Effector memory CD4-positive, alpha-beta T cell (primary cell): ENCODE data around the gene CEP85.

Source experiments
- DNase-seq, 3 donors: peaks; one replicate each; pipeline ENCODE4 v3.0.0-alpha.2; 2020
- H3K27ac ChIP-seq: 2 replicates; pipeline ENCODE4 v1.7.0; 2013; ENCODE audit warnings: mild to moderate bottlenecking, low read length, moderate library complexity; ENCODE audit not compliant: insufficient read depth, poor library complexity, severe bottlenecking
- H3K27me3 ChIP-seq: replicated peaks from 2 replicates; pipeline ENCODE4 v1.7.0; 2013; ENCODE audit warnings: mild to moderate bottlenecking, low read length; ENCODE audit not compliant: insufficient read depth, control insufficient read depth, poor library complexity, severe bottlenecking
- H3K36me3 ChIP-seq: 2 replicates; pipeline ENCODE4 v1.7.0; 2013; ENCODE audit warnings: mild to moderate bottlenecking, low read length, moderate library complexity; ENCODE audit not compliant: control insufficient read depth, insufficient read depth
- H3K4me1 ChIP-seq: 2 replicates; pipeline ENCODE4 v1.7.0; 2013; ENCODE audit warnings: low read length, mild to moderate bottlenecking; ENCODE audit not compliant: control insufficient read depth, insufficient read depth, poor library complexity, severe bottlenecking
- H3K4me3 ChIP-seq: 2 replicates; pipeline ENCODE4 v1.7.0; 2013; ENCODE audit warnings: low read length, low read depth, mild to moderate bottlenecking; ENCODE audit not compliant: insufficient read depth, poor library complexity, severe bottlenecking
- H3K9me3 ChIP-seq: 2 replicates; pipeline ENCODE4 v1.7.0; 2013; ENCODE audit warnings: mild to moderate bottlenecking, low read length, moderate library complexity; ENCODE audit not compliant: control insufficient read depth

The CEP85 gene

GRCh38 chr1:26259005-26259404, 25.0 kb downstream of the CEP85 start:
- Histone ChIP-seq H3K4me1 (no peaks in the 10 kb centered on the region), H3K27ac (no peak overlapping the region), H3K9me3 (no peaks in the 10 kb centered on the region), H3K4me3 (no peak overlapping the region), H3K27me3 (no peaks in the 10 kb centered on the region), H3K36me3 (peaks cover 43% of the 10 kb centered on the region)
- no peak for DNase-seq

- DNase-seq, result no peak
- Histone ChIP-seq H3K27ac (no peak overlapping the region), H3K9me3 (no peaks in the 10 kb centered on the region), H3K36me3 (peaks cover 44% of the 10 kb centered on the region), H3K27me3 (no peaks in the 10 kb centered on the region), H3K4me1 (no peaks in the 10 kb centered on the region), H3K4me3 (no peak overlapping the region)
Measured at GRCh38 chr1:26259578-26259977, 25.6 kb downstream of the CEP85 start.

- H3K4me1 ChIP-seq, result no peaks in the 10 kb centered on the region
- H3K36me3 ChIP-seq, result peaks cover 32% of the 10 kb centered on the region
- no peak for DNase-seq
- H3K27ac ChIP-seq, result no peak overlapping the region
- H3K4me3 ChIP-seq, result no peak overlapping the region
- no peaks in the 10 kb centered on the region for H3K27me3 ChIP-seq
- no peaks in the 10 kb centered on the region for H3K9me3 ChIP-seq
Measured at GRCh38 chr1:26263212-26263611, 29.2 kb downstream of the CEP85 start.

- H3K36me3 ChIP-seq, result peaks cover 28% of the 10 kb centered on the region
- no peak for DNase-seq
- no peak overlapping the region for H3K27ac ChIP-seq
- no peaks in the 10 kb centered on the region for H3K9me3 ChIP-seq
- no peak overlapping the region for H3K4me3 ChIP-seq
- no peaks in the 10 kb centered on the region for H3K27me3 ChIP-seq
- H3K4me1 ChIP-seq, result no peaks in the 10 kb centered on the region
Measured at GRCh38 chr1:26265405-26265804, 31.4 kb downstream of the CEP85 start.

GRCh38 chr1:26268290-26269197, 34.5 kb downstream of the CEP85 start:
- Histone ChIP-seq H3K4me1 (no peaks in the 10 kb centered on the region), H3K27me3 (no peaks in the 10 kb centered on the region), H3K9me3 (no peaks in the 10 kb centered on the region), H3K4me3 (no peak overlapping the region), H3K27ac (no peak overlapping the region), H3K36me3 (peaks cover 32% of the 10 kb centered on the region)
- no peak for DNase-seq

GRCh38 chr1:26269198-26269550, 35.2 kb downstream of the CEP85 start:
- H3K4me1 ChIP-seq, result no peaks in the 10 kb centered on the region
- no peaks in the 10 kb centered on the region for H3K27me3 ChIP-seq
- H3K4me3 ChIP-seq, result no peak overlapping the region
- no peak for DNase-seq
- no peaks in the 10 kb centered on the region for H3K9me3 ChIP-seq
- H3K27ac ChIP-seq, result no peak overlapping the region
- H3K36me3 ChIP-seq, result peaks cover 27% of the 10 kb centered on the region

- H3K4me1 ChIP-seq, result peaks cover 44% of the 10 kb centered on the region
Measured at GRCh38 chr1:26274801-26275425, 40.9 kb downstream of the CEP85 start.

GRCh38 chr1:26275580-26276431, 41.8 kb downstream of the CEP85 start:
- Histone ChIP-seq H3K27ac (peak overlapping the region; percentile 94), H3K4me3 (no peak overlapping the region), H3K27me3 (no peaks in the 10 kb centered on the region), H3K36me3 (peaks cover 19% of the 10 kb centered on the region), H3K4me1 (peaks cover 50% of the 10 kb centered on the region), H3K9me3 (no peaks in the 10 kb centered on the region)
- DNase-seq, result peak; percentile 65 to 75 (median 72)

More at GRCh38 chr1:26274801-26275425, 40.9 kb downstream of the CEP85 start:
- Histone ChIP-seq H3K27ac (no peak overlapping the region), H3K27me3 (no peaks in the 10 kb centered on the region), H3K9me3 (no peaks in the 10 kb centered on the region), H3K4me3 (no peak overlapping the region), H3K36me3 (peaks cover 24% of the 10 kb centered on the region)
- no peak for DNase-seq

- H3K4me3 ChIP-seq, result peak overlapping the region; percentile 2
- DNase-seq, result no peak
- H3K27me3 ChIP-seq, result no peaks in the 10 kb centered on the region
- peaks cover 56% of the 10 kb centered on the region for H3K4me1 ChIP-seq
- H3K27ac ChIP-seq, result peak overlapping the region; percentile 94
- H3K9me3 ChIP-seq, result no peaks in the 10 kb centered on the region
- H3K36me3 ChIP-seq, result peaks cover 20% of the 10 kb centered on the region
Measured at GRCh38 chr1:26276432-26276838, 42.4 kb downstream of the CEP85 start.
